HCT116 (cell line): ENCODE results near the gene ARID2. TPM values are rescaled to one million over a fixed set of nuclear protein-coding genes. Genes with fewer than 3 reads are reported as not detected.

Source experiments
- ATAC-seq: fragments of 200-7000 bp; cut with Tn5 transposase; 2 replicates; pipeline ENCODE4 v1.9.1; 2020; ENCODE audit warnings: mild to moderate bottlenecking, moderate library complexity
- BruUV-seq: library from RNA; stranded (reverse); fragments of 400-500 nt; replicated peaks from 2 replicates; lab custom pipeline; 2021; lab: Mats Ljungman, UMichigan
- CTCF ChIA-PET: fragments of 300-600 bp; sonication (Branson Sonifier 250); formaldehyde crosslinking; loops from one replicate; lab custom pipeline; 2021; ENCODE audit warnings: antibody characterized with exemption; lab: Charles Lee
- POLR2A ChIA-PET: fragments of 300-600, 350-600 bp; sonication (Branson Sonifier 250); formaldehyde crosslinking; loops from one replicate; lab custom pipeline; 2021; ENCODE audit warnings: antibody characterized with exemption; lab: Charles Lee
- RAD21 ChIA-PET, 2 experiments: fragments of 300-600 bp; sonication (Branson Sonifier 250); formaldehyde crosslinking; loops; one replicate each; lab custom pipeline; 2023; ENCODE audit warnings: low total read pairs in 2 of 2; ENCODE audit not compliant: uncharacterized antibody in 2 of 2, unreplicated experiment in 2 of 2, low non-redundant PET in 1 of 2; lab: Charles Lee
- DNase-seq: peaks from one replicate; pipeline ENCODE4 v3.0.0-alpha.2; 2010; ENCODE audit warnings: low read depth, low spot score
- H2AFZ ChIP-seq: fragments of 200-600 bp; shearing (Covaris generic), sonication (generic); 2 replicates; pipeline ENCODE4 v1.6.1; 2017; ENCODE audit warnings: low read depth, mixed run types, mixed read lengths, antibody characterized with exemption, low read length; ENCODE audit not compliant: poor library complexity, severe bottlenecking
- H3K27ac ChIP-seq: 2 replicates; pipeline ENCODE4 v1.5.1; 2012; ENCODE audit warnings: low read depth, low read length
- H3K27me3 ChIP-seq: fragments of 200-600 bp; sonication (generic); 2 replicates; pipeline ENCODE4 v1.6.1; 2016; ENCODE audit warnings: mixed run types, low read length, mixed read lengths; ENCODE audit not compliant: insufficient read depth
- H3K36me3 ChIP-seq, 2 experiments: fragments of 200-500 bp in 1 of 2; fragments of 200-600 bp in 1 of 2; sonication (Bioruptor generic) in 1 of 2; sonication (generic) in 1 of 2; 2 replicates each; pipeline versions ENCODE4 v1.5.1 to v1.6.1; 2014 to 2016; ENCODE audit warnings: low read length in 2 of 2, inconsistent platforms in 1 of 2, mixed read lengths in 1 of 2, mixed run types in 1 of 2; ENCODE audit not compliant: insufficient read depth in 2 of 2, control insufficient read depth in 1 of 2
- H3K4me1 ChIP-seq, 2 experiments: fragments of 200-600 bp in 1 of 2; sonication (generic) in 1 of 2; 2 replicates each; pipeline versions ENCODE4 v1.5.1 to v1.6.1; 2012 to 2017; ENCODE audit warnings: low read length in 2 of 2, inconsistent platforms in 1 of 2, mild to moderate bottlenecking in 1 of 2, mixed read lengths in 1 of 2, mixed run types in 1 of 2, moderate library complexity in 1 of 2; ENCODE audit not compliant: insufficient read depth in 2 of 2, control insufficient read depth in 1 of 2
- H3K4me2 ChIP-seq: fragments of 200-600 bp; sonication (generic); 2 replicates; pipeline ENCODE4 v1.6.1; 2017; ENCODE audit warnings: mixed run types, low read length, mixed read lengths
- H3K4me3 ChIP-seq, 2 experiments: fragments of 200-600 bp in 1 of 2; sonication (generic) in 1 of 2; replicated peaks in 1 of 2; 2 replicates each; pipeline ENCODE4 v1.5.1; 2011 to 2016; ENCODE audit warnings: low read length in 2 of 2, control low read depth in 1 of 2, low read depth in 1 of 2, mild to moderate bottlenecking in 1 of 2, mixed read lengths in 1 of 2, mixed run types in 1 of 2
- H3K79me2 ChIP-seq: fragments of 200-600 bp; sonication (generic); 2 replicates; pipeline ENCODE4 v1.6.1; 2017; ENCODE audit warnings: mild to moderate bottlenecking, mixed run types, low read length, moderate library complexity, mixed read lengths; ENCODE audit not compliant: insufficient read depth
- H3K9ac ChIP-seq: fragments of 200-600 bp; sonication (generic); 2 replicates; pipeline ENCODE4 v1.6.1; 2016; ENCODE audit warnings: low read length, mixed read lengths
- H3K9me2 ChIP-seq: fragments of 200-600 bp; sonication (generic), shearing (Covaris generic); 2 replicates; pipeline ENCODE4 v1.6.1; 2017; ENCODE audit warnings: mixed run types, mild to moderate bottlenecking, moderate library complexity; ENCODE audit not compliant: insufficient read depth
- H3K9me3 ChIP-seq, 2 experiments: fragments of 200-500 bp in 1 of 2; fragments of 200-600 bp in 1 of 2; sonication (Bioruptor generic) in 1 of 2; sonication (generic) in 1 of 2; 2 replicates each; pipeline ENCODE4 v1.6.1; 2014 to 2017; ENCODE audit warnings: low read length in 2 of 2, mixed read lengths in 2 of 2, inconsistent platforms in 1 of 2, low read depth in 1 of 2, mild to moderate bottlenecking in 1 of 2, mixed run types in 1 of 2, moderate library complexity in 1 of 2; ENCODE audit not compliant: control insufficient read depth in 1 of 2, insufficient read depth in 1 of 2
- H4K20me1 ChIP-seq: fragments of 200-600 bp; sonication (generic), shearing (Covaris generic); 2 replicates; pipeline ENCODE4 v1.6.1; 2017; ENCODE audit warnings: mixed run types, mild to moderate bottlenecking, moderate library complexity; ENCODE audit not compliant: insufficient read depth
- EGR1 ChIP-seq: IDR thresholded peaks from 2 replicates; pipeline ENCODE4 v1.6.1; 2012; ENCODE audit warnings: low read depth
- ELF1 ChIP-seq: IDR thresholded peaks from 2 replicates; pipeline ENCODE4 v1.6.1; 2012; ENCODE audit warnings: low read depth, borderline replicate concordance
- FOSL1 ChIP-seq: IDR thresholded peaks from 2 replicates; pipeline ENCODE4 v1.6.1; 2012; ENCODE audit warnings: low read depth
- POLR2AphosphoS5 ChIP-seq: IDR thresholded peaks from 2 replicates; pipeline ENCODE4 v1.6.1; 2011; ENCODE audit warnings: mild to moderate bottlenecking, low read depth, low read length, moderate library complexity
- SP1 ChIP-seq: IDR thresholded peaks from 2 replicates; pipeline ENCODE4 v1.6.1; 2012; ENCODE audit warnings: low read depth
- SRF ChIP-seq: IDR thresholded peaks from 2 replicates; pipeline ENCODE4 v1.6.1; 2012; ENCODE audit warnings: low read depth
- YY1 ChIP-seq: IDR thresholded peaks from 2 replicates; pipeline ENCODE4 v1.6.1; 2011; ENCODE audit warnings: low read length, low read depth, moderate library complexity, mild to moderate bottlenecking; ENCODE audit not compliant: insufficient replicate concordance; ENCODE audit errors: extremely low read depth
- intact Hi-C: fragments of 100-400 bp; cut with micrococcal nuclease; formaldehyde crosslinking; loops from 2 replicates; pipeline ENCODE4 v1.10.0; 2022
- total RNA-seq: library from RNA; stranded (reverse); gene quantifications from one replicate; pipeline ENCODE4 v1.2.1, GENCODE V29; 2021; ENCODE audit not compliant: unreplicated experiment
- TF ChIP-seq, protein P1 (sequence below): IDR thresholded peaks from 2 replicates; pipeline ENCODE4 v1.6.1; 2011; ENCODE audit warnings: mild to moderate bottlenecking, low read length, moderate library complexity; ENCODE audit not compliant: insufficient replicate concordance; ENCODE audit errors: extremely low read depth
- TF ChIP-seq, protein P2 (sequence below): IDR thresholded peaks from 2 replicates; pipeline ENCODE4 v1.6.1; 2012
- TF ChIP-seq, protein P3 (sequence below): IDR thresholded peaks from 2 replicates; pipeline ENCODE4 v1.6.1; 2012; ENCODE audit warnings: low read depth
- TF ChIP-seq, protein P4 (sequence below): IDR thresholded peaks from 2 replicates; pipeline ENCODE4 v1.6.1; 2012

ARID2 gene
- total RNA-seq, 1 experiment from 2014 or later, result 30.5 TPM

DNA sequence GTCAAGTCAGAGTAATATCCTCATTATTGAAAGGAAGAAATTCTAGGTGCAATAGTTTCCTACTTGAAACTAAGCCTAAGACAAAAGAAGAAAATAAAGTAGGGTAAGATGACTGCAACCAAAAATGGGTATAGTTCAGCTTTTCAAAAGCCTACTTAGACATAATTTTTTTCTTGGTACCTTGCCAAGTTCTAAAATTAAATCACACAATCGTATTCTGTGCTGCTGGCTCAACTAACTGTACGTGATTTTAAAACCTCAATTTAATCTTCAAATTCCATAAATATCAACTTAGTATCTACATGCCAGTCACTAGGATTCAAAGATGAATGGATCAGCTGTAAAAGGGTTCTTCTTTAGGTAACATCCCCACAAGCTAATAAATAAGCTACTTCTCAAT, 204.0 kb downstream of the ARID2 start:
- CTCF ChIA-PET, result no interaction called here
- ATAC-seq, result no peak

More for the DNA sequence above, 204.0 kb downstream of the ARID2 start:
- Histone ChIP-seq H3K4me2 (no peak overlapping the region), H3K4me1 (no peaks in the 10 kb centered on the region), H3K36me3 (peaks cover 10 to 19% of the 10 kb centered on the region in 2 experiments), H4K20me1 (peaks cover 5% of the 10 kb centered on the region), H3K79me2 (0 out of 2 replicates have a peak, but pooled peaks cover 1% of the 10 kb centered on the region), H3K9me2 (no peaks in the 10 kb centered on the region), H3K9ac (no peak overlapping the region), H2AFZ (no peak overlapping the region), H3K27ac (no peak overlapping the region), H3K27me3 (no peaks in the 10 kb centered on the region), H3K4me3 (no peak overlapping the region), H3K9me3 (no peaks in the 10 kb centered on the region)
- intact Hi-C loops, result no loop called here
- POLR2A ChIA-PET, result interaction anchor here (0.6 kb wide), 1 partner anchor 192 kb away, joined by 3 read pairs; no protein-coding TSS in a partner anchor
- no peak for DNase-seq
- TF ChIP-seq SRF, result no peak
- TF ChIP-seq YY1, result no peak
- TF ChIP-seq, protein P1, sequence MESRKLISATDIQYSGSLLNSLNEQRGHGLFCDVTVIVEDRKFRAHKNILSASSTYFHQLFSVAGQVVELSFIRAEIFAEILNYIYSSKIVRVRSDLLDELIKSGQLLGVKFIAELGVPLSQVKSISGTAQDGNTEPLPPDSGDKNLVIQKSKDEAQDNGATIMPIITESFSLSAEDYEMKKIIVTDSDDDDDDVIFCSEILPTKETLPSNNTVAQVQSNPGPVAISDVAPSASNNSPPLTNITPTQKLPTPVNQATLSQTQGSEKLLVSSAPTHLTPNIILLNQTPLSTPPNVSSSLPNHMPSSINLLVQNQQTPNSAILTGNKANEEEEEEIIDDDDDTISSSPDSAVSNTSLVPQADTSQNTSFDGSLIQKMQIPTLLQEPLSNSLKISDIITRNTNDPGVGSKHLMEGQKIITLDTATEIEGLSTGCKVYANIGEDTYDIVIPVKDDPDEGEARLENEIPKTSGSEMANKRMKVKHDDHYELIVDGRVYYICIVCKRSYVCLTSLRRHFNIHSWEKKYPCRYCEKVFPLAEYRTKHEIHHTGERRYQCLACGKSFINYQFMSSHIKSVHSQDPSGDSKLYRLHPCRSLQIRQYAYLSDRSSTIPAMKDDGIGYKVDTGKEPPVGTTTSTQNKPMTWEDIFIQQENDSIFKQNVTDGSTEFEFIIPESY, result no peak
- TF ChIP-seq FOSL1, result no peak
- TF ChIP-seq, protein P2, sequence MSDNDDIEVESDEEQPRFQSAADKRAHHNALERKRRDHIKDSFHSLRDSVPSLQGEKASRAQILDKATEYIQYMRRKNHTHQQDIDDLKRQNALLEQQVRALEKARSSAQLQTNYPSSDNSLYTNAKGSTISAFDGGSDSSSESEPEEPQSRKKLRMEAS, result no peak
- TF ChIP-seq, protein P3, sequence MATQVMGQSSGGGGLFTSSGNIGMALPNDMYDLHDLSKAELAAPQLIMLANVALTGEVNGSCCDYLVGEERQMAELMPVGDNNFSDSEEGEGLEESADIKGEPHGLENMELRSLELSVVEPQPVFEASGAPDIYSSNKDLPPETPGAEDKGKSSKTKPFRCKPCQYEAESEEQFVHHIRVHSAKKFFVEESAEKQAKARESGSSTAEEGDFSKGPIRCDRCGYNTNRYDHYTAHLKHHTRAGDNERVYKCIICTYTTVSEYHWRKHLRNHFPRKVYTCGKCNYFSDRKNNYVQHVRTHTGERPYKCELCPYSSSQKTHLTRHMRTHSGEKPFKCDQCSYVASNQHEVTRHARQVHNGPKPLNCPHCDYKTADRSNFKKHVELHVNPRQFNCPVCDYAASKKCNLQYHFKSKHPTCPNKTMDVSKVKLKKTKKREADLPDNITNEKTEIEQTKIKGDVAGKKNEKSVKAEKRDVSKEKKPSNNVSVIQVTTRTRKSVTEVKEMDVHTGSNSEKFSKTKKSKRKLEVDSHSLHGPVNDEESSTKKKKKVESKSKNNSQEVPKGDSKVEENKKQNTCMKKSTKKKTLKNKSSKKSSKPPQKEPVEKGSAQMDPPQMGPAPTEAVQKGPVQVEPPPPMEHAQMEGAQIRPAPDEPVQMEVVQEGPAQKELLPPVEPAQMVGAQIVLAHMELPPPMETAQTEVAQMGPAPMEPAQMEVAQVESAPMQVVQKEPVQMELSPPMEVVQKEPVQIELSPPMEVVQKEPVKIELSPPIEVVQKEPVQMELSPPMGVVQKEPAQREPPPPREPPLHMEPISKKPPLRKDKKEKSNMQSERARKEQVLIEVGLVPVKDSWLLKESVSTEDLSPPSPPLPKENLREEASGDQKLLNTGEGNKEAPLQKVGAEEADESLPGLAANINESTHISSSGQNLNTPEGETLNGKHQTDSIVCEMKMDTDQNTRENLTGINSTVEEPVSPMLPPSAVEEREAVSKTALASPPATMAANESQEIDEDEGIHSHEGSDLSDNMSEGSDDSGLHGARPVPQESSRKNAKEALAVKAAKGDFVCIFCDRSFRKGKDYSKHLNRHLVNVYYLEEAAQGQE, result no peak
- no peak for TF ChIP-seq ELF1
- TF ChIP-seq SP1, result no peak
- TF ChIP-seq, protein P4, sequence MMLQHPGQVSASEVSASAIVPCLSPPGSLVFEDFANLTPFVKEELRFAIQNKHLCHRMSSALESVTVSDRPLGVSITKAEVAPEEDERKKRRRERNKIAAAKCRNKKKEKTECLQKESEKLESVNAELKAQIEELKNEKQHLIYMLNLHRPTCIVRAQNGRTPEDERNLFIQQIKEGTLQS, result no peak
- no peak for TF ChIP-seq EGR1
- no peak for TF ChIP-seq POLR2AphosphoS5
- RAD21 ChIA-PET, result no interaction called here
- no TSS peak for BruUV-seq
